Endometrial microvascular endothelial cells (primary cell): Measurements from ENCODE around the gene MIOS. TPM values are rescaled to one million over a fixed set of nuclear protein-coding genes. Genes with fewer than 3 reads are reported as not detected.
"Not testable (repeated sequence)": the region's sequence is repeated elsewhere in the genome, so short reads cannot be mapped to it uniquely, and the experiment has no call there.

Source experiments
- in situ Hi-C: cut with HindIII; loops from 2 replicates; pipeline ENCODE4 v1.10.0; 2017; ENCODE audit warnings: low sequenced_read_pairs, low pct_unique_long_range_greater_than_20kb; ENCODE audit errors: inconsistent ontology term
- total RNA-seq: library from RNA; depleted of rRNA; stranded (reverse); fragments of >200 nt; gene quantifications from one replicate; pipeline ENCODE4 v1.2.3, GENCODE V29; 2015; ENCODE audit errors: inconsistent ontology term

MIOS gene
- total RNA-seq, 1 donor from 2014 or later: 40.8 TPM

GRCh38 chr7:7552199-7552598, 14.5 kb upstream of the MIOS start:
- in situ Hi-C loops: no loop called here

GRCh38 chr7:7553386-7553785, 13.3 kb upstream of the MIOS start:
- in situ Hi-C loops: no loop called here

- in situ Hi-C loops: no loop called here
Measured at GRCh38 chr7:7554021-7554432, 12.7 kb upstream of the MIOS start.

- in situ Hi-C loops: no loop called here
Measured at GRCh38 chr7:7554649-7555575, 11.8 kb upstream of the MIOS start.

GRCh38 chr7:7556852-7557251, 9.8 kb upstream of the MIOS start:
- in situ Hi-C loops: no loop called here

GRCh38 chr7:7557252-7557651, 9.4 kb upstream of the MIOS start:
- in situ Hi-C loops: no loop called here

- in situ Hi-C loops: not testable (repeated sequence)
Measured at GRCh38 chr7:7561591-7561990, 5.1 kb upstream of the MIOS start.

GRCh38 chr7:7562736-7563135, 3.9 kb upstream of the MIOS start:
- in situ Hi-C loops: no loop called here

GRCh38 chr7:7563269-7563668, 3.4 kb upstream of the MIOS start:
- in situ Hi-C loops: no loop called here

GRCh38 chr7:7563813-7564212, 2.9 kb upstream of the MIOS start:
- in situ Hi-C loops: no loop called here

- in situ Hi-C loops: no loop called here
Measured at GRCh38 chr7:7564323-7564780, 2.3 kb upstream of the MIOS start.

GRCh38 chr7:7565018-7565680, 1.5 kb upstream of the MIOS start:
- in situ Hi-C loops: no loop called here

- in situ Hi-C loops: no loop called here
Measured at GRCh38 chr7:7565746-7566650, 686 bp upstream of the MIOS start.

- in situ Hi-C loops: no loop called here
Measured at GRCh38 chr7:7567898-7568531, 1.3 kb downstream of the MIOS start.

GRCh38 chr7:7568553-7568952, 1.9 kb downstream of the MIOS start:
- in situ Hi-C loops: no loop called here

GRCh38 chr7:7569081-7569527, 2.4 kb downstream of the MIOS start:
- in situ Hi-C loops: no loop called here

- in situ Hi-C loops: no loop called here
Measured at GRCh38 chr7:7569615-7570014, 2.9 kb downstream of the MIOS start.

GRCh38 chr7:7570584-7570983, 3.9 kb downstream of the MIOS start:
- in situ Hi-C loops: no loop called here

GRCh38 chr7:7573701-7574100, 7.0 kb downstream of the MIOS start:
- in situ Hi-C loops: no loop called here
